GM19023 (cell line): ENCODE results near the gene TMEM81.

Experiments
- ATAC-seq: cut with Tn5 transposase; IDR thresholded peaks from one replicate; pipeline ENCODE4 v1.9.1; 2021; ENCODE audit warnings: mild to moderate bottlenecking, moderate library complexity; ENCODE audit not compliant: unreplicated experiment

TMEM81 gene

GRCh38 chr1:205061227-205061626 lies 23.0 kb downstream of the TMEM81 start:
- no peak for ATAC-seq

DNA sequence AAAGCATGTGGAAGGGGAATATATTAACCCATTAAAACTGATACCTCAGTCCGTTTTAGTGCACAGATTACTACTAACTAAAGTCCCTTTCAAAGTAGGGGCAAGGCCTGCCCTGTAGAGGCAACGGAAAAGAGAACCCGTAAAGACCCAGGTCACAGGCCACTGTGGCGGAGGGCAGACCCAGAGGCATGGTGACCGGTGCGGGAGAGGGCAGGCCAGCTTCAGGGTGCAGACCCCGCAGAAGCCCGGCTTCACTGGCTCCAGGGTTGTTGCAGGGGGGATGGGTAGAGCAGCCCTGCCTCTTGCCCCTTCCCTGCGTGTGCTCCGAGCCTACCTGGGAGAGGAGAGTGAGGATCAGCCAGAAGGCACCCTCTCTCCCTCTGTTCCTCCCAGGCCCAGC lies 23.5 kb downstream of the TMEM81 start:
- no peak for ATAC-seq

GRCh38 chr1:205059660-205060059 lies 24.6 kb downstream of the TMEM81 start:
- no peak for ATAC-seq

DNA sequence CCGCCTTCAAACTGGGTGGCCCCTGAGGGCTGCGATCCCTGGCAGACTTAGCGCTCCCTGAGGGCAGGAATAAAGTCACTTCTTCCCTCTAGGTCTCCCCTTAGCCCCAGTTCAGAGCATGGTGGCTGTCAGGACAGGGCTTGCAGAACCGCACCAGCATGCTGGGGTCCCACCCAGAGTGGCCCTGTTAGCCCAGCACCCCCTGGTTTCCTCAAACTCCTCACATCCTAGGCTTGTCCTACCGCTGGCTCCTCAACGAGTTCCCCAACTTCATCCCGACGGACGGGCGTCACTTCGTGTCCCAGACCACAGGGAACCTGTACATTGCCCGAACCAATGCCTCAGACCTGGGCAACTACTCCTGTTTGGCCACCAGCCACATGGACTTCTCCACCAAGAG lies 25.4 kb downstream of the TMEM81 start:
- ATAC-seq: no peak

DNA sequence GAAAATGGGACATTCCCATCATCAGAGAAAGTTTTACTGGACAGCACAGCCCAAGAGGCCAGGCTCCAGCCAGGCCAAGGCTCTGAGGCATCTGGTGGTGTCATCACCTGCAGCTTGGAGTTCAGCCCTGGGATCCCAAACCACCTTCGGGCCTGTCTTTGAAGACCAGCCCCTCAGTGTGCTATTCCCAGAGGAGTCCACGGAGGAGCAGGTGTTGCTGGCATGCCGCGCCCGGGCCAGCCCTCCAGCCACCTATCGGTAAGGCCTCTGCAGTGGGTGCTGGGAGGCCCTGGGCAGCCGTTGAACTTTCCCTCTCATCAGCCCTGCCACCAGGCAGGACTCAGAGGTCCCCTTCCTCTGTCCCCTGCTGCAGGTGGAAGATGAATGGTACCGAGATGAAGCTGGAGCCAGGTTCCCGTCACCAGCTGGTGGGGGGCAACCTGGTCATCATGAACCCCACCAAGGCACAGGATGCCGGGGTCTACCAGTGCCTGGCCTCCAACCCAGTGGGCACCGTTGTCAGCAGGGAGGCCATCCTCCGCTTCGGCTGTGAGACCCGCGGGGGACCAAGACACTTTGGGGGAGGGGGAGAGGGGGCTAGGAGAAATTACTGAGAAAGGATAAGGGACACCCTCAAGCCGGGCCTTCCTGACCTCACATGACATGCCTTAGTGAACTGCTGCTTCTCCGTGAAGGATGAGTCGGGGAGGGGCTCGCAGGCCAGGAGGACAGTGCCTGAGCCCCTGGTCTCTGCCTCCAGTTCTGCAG lies 26.3 kb downstream of the TMEM81 start:
- no peak for ATAC-seq

- ATAC-seq: no peak
Observed at GRCh38 chr1:205056956-205057568, 27.2 kb downstream of the TMEM81 start.

DNA sequence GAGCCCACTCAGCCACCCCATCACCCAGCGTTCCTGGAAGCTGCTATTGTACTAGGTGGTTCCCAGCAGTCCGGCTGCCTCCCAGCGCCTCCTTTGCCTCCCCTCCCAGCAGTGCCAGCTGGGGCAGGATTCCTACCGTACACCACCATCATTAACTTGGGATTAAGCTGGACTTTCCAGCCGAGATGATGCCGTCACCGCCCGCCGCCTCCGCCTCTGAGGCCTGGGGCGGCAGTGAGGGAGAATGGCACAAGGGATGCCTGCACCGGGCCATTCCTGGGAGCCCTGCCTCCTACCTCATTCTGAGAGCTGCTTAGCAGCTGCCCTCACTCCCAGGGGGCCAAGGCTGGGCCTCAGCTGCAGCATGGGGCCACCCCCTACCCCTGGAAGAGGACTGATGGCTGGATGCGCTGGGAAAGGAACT lies 28.1 kb downstream of the TMEM81 start:
- no peak for ATAC-seq

GRCh38 chr1:205054013-205054412 lies 30.2 kb downstream of the TMEM81 start:
- ATAC-seq: no peak

- no peak for ATAC-seq
Observed at GRCh38 chr1:205053296-205053695, 31.0 kb downstream of the TMEM81 start.

GRCh38 chr1:205052690-205053089 lies 31.6 kb downstream of the TMEM81 start:
- ATAC-seq: no peak

GRCh38 chr1:205049479-205049878 lies 34.8 kb downstream of the TMEM81 start:
- no peak for ATAC-seq

DNA sequence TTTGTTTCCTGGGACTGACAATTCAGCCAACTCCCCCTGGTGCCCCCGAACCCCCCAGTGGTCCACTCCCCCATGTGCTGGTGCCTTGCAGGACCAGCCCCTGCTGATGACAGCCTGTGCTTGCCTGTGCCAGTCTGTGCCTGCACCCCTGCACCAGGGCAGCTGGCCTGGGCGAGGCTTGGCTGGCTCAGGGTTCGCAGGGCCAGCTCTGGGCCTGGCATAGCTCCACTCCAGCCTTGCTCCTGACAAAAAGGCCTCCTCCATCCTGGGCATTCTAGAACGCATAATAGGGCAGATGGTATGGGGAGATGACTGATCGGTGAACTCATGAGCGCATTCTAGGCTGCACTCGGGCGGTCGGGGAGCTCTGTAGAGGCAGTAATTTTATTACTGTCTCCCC lies 35.9 kb downstream of the TMEM81 start:
- ATAC-seq: no peak

- ATAC-seq: no peak
Observed at GRCh38 chr1:205047764-205048231, 36.5 kb downstream of the TMEM81 start.

- no peak for ATAC-seq
Observed at GRCh38 chr1:205046870-205047269, 37.4 kb downstream of the TMEM81 start.

- ATAC-seq: no peak
Observed at GRCh38 chr1:205045146-205045545, 39.1 kb downstream of the TMEM81 start.

- ATAC-seq: no peak
Observed at GRCh38 chr1:205044741-205045140, 39.5 kb downstream of the TMEM81 start.

DNA sequence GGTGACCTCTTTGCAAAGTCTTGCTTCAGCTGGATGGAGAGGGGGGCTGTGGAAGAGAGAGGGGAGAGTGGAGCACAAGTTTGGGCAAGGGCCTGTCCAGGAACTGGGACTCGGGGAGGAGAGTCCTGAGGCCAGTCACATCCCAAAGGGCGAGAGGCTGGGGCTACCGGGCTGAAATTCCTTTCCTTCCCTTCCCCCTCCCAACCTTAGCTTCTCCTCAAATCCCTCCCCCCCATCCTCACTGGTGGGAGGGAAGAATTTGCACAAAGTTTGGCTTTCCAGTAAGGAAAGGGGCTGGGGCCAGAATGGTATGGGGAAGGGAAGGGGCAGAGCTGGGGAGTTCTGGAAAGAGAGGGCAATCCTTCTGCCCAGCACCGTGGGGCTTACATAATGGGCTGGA lies 40.4 kb downstream of the TMEM81 start:
- ATAC-seq: no peak

DNA sequence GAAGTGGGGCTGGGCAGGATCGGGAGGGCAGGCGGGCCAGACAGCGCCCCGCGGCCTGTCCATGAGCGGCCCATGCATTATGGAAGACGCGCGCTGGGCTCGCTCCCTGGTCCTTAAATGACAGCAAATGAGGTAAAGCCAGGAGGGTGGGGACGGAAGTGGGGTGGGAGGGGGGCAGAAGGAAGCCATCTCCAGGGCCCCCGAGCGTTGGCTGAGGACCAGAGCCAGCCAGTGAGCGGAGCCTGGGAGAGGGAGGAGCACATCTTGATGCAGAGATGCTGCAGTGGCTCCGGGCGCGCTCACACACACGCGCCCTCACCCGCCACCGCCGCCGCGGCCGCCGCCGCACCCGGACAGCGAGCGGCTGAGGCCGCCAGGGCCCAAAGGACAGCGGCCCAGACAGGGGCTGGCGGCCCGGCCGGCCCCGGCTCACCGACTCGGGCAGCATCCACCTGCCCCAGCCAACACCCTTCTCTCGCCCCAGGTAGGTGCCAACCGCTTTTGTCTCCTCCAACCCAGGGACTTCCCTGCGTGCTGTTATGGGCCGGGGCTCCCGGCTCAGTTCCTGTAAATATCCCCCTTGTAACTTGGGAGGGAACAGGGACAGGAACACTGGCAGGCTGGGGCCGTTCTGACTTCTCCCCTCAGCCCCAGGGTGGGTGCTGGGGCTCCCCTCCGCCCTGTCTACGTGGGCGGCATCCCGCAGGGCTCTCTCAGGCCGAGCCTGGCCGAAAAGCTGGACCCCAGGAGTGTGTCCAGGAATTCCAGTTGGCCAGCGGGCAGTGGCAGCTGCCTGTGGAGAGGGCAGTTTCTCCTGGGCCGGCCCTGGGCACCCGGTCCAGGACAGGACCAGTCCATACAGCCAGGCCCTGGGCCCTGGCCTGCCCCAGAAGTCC lies 41.1 kb downstream of the TMEM81 start, which contains the start of gene CNTN2:
Gene CNTN2, plus strand, starts transcription at position 302 of the 896 bp plus-strand sequence. CDS start 9,974 bp downstream, outside the sequence.
- ATAC-seq: no peak

DNA sequence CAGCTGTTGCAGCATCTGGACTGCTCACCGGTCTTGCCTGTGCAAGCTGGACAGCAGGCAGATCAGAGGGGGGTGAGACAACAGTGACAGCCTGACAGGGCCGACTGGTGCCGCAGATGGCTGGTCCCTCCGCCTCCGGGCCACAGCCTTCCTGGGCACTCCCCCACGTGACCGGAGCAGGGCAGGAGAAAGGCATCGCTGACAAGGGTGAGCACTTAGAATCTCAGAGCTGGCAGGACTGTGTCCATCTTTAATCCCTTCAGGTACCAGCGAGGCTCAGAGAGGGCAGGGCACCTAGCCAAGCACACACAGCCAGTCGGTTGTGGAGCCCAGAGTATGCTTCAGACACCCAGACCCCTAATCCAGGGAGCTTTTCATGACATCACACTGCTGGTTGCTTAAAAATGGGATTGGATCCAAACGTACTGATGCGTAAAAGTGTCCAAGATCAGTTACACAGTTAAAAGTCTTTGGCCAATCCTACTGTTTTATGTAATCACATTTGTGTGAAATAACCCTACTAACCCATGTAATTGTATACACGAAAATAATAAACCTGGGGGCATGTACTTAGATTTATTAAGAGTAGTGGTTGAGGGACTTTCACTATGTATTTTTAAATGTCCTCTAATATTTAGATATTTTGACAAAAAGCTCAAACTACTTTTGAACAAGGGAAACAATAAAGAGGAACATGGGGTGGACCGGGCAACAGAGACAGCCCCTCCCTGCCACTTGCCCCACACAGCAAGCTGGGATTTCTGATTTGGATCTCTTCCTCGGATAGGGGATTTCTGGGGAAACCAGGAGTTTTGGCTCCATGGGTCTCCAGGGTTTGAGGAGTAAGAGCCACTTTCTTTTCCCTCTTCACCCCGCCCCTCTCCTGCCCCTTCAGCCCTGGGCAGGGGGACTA lies 42.0 kb downstream of the TMEM81 start:
- ATAC-seq: no peak

DNA sequence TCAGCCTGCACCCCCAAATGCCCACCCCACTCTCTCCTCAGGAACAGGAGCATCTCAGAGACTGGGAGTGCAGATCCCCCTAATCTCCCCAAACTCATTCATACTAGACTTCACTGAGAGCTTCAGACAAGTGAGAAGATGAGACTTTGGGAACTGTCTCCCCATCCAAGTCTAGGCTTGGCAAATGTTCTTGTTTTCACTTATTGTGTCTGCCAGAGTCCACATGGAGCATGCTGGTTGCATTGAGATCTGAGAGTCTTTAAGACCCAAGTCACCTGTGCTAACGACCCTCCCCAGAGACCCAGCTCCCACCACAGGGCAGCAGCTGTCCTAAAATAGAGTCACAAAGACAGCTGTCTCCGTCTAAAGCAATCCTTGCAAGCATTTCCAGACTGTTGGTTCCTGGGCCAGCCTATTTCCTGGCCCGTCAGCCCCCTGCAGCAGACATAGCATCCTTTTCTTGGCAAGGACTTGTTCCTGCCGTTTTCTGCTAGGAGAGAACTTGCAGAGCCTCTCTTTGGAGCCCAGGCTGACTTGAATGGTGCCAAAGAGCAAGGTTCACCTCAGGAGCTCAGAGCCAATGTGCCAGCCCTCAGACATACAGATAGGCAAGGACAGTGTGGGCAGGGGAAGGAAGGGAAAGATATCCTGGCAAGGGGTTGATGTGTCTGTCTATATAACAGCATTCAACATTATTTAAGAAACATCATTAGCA lies 43.1 kb downstream of the TMEM81 start:
- ATAC-seq: no peak
